NOMO-1 treated with DMSO at 0.1 percent for 48 hours (cell line): ENCODE results near the gene RPS5.
"Not testable (repeated sequence)": the region's sequence is repeated elsewhere in the genome, so short reads cannot be mapped to it uniquely, and the experiment has no call there.

Source experiments
- DNase-seq: peaks from one replicate; lab custom pipeline; 2025; ENCODE audit not compliant: unreplicated experiment; lab: John Stamatoyannopoulos, UW

Gene RPS5

GRCh38 chr19:58386576-58387337 is at the start of gene RPS5:
Gene RPS5, plus strand, starts transcription at chr19:58387269. Its CDS starts 869 bp downstream, at chr19:58388138.
- peak; percentile 98 for DNase-seq

- no peak for DNase-seq
These were observed 48.7 kb upstream of the RPS5 start for GRCh38 chr19:58338336-58338735.

DNA sequence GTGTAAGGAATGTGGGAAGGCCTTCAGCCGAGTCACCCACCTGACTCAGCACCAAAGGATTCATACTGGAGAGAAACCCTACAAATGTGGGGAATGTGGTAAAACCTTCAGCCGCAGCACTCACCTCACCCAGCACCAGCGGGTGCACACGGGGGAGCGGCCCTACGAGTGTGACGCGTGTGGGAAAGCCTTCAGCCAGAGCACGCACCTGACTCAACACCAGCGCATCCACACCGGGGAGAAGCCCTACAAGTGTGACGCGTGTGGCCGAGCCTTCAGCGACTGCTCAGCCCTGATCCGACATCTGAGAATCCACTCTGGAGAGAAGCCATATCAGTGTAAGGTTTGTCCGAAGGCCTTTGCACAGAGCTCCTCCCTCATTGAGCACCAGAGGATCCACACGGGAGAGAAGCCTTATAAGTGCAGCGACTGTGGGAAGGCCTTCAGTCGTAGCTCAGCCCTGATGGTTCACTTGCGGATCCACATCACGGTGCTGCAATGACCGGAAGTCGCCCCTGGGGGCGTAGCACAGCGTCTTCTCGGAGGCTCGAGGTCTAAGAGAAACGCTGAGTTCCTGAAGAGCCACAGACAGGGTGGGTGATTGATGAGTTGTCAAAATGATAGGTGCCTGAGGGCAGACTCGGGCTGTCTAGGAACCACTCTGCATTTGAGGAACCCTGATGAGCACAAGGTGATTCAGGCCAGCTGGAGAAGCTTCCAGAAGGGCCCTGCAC is 48.1 kb upstream of the RPS5 start:
- DNase-seq = no peak

- no peak for DNase-seq
These were observed 41.5 kb upstream of the RPS5 start for GRCh38 chr19:58345558-58345957.

DNA sequence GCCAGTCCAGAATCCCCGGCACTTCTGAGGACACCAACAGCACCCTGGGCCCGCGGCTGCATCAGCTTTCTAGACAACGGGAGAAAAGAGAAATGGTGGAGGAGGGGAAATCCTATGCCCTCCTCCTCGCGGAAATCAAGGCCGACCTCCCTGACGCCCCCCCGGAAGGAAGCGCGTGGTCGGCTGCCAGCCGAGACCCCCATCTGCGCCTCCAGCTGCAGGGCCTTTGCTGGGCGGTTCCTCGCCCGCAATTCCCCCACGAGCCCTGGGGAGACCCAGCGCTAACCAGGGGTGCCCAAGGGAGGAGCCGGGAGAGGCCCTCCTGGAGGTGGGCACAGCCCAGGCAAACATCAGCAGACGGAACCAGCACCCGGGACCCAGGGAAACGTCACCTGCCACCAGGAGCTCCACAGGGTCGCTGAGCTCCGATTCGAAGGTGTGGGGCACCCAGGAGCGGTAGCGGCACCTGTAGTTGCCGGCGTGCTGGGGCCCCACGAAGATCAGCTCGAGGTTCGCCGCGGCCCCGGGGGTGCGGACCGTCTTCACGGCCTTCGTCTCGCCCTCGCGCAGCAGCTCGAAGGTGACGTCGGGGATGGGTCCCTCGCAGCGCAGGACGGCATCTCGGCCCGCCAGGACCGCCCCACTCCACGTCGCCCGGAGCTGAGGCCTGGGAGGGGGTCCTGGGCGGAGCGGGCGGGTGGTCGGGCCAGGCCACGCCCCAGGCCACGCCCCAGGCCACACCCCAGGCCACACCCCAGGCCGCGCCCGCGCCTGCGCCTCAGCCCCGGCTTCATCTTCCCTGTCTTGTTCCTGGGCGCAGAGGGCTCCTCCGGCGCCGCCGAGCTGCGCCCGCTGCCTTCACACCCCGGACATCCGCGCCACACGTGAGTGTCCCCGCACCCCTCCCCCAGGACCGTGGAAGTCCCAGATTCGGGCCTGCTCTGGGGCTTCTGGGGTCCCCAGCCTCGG is 39.8 kb upstream of the RPS5 start:
- peak; percentile 83 for DNase-seq

DNA sequence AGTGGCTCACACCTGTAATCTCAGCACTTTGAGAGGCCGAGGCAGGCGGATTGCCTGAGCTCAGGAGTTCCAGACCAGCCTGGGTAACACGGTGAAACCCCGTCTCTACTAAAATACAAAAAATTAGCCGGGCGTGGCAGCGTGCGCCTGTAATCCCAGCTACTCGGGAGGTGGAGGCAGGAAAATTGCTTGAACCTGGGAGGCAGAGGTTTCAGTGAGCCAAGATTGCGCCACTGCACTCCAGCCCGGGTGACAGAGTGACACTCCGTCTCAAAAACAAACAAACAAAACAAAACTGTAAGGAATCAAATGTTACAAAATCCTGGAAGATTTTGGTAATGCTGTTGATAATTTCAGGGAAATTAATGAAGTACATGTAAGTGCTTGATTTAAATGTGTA is 39.0 kb upstream of the RPS5 start:
- DNase-seq = not testable (repeated sequence)

GRCh38 chr19:58349590-58349989 is 37.5 kb upstream of the RPS5 start:
- no peak for DNase-seq

- DNase-seq = no peak
These were observed 36.8 kb upstream of the RPS5 start for GRCh38 chr19:58350001-58350861.

DNA sequence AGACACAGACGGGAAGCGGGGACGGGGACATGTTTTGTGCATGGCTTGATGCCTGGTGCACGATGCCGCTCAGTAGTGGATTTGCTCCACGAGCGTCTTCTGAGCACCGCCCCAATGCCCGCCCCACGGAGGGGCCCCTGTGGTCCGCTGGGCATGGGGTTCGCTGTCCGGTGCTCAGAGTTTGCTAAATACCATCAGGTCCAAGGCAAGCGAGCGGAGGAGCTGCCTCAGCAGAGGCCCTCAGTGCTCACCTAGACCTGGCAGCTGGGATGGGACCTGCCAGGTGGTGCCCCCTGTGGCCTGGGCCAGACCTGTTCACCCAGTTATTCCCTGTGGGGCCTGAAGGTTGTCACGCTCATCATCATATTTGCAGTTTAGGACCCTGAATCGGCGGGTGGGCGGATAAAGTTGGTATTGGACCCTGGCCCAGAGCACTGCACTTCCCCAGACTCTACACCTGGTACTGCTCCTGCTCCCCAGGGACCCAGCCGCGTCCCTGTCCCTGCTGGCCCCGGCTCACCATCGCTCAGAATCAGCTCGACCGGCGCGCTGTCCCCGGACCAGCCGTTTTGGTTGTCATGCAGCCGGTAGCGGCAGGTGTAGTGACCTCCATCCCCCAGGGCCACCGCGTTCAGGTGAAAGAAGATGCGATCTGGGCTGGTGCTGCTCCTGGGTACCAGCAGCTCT is 36.1 kb upstream of the RPS5 start:
- no peak for DNase-seq

- no peak for DNase-seq
These were observed 35.6 kb upstream of the RPS5 start for GRCh38 chr19:58351558-58351878.

- no peak for DNase-seq
These were observed 34.9 kb upstream of the RPS5 start for GRCh38 chr19:58351990-58352755.

- no peak for DNase-seq
These were observed 34.1 kb upstream of the RPS5 start, which contains the start of gene A1BG for GRCh38 chr19:58352760-58353671. Gene A1BG, minus strand, starts transcription at chr19:58353492. Its CDS starts 55 bp downstream, at chr19:58353437.

DNA sequence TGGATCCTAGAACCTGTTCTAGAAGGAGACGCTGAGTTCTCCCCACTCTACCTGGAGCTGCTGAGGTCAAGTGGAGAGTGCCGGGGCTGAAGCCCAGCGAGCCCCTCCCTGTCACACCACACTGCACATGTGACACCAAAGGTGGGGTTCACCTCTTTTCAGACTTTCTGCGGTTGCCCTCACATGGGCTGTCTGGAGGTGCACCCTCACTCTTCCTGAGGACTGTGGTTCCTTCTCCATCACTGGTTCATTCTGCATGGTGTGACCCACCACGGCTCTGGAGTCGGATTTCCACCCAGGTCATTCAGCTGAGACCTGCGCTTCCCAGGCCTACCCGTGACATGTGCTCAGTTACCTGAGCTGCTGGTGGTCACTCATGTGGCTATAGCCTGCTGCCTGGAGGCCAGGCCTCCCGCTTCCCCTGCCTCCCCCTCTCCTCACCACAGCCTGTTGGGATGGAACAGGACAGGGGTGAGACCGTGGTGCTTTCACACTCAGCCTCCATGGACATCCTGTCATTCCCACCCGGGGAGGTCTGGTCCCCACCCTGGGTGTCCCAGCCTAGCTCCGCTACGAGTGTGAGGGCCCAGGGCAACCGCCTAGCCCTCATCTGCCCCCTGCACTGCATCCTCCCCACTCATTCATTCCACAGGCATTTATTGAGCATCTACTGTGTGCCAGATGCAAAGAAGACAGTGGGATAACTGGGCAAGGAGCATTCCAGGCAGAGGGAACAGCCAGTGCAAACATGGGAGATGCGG is 33.2 kb upstream of the RPS5 start:
- DNase-seq = no peak

DNA sequence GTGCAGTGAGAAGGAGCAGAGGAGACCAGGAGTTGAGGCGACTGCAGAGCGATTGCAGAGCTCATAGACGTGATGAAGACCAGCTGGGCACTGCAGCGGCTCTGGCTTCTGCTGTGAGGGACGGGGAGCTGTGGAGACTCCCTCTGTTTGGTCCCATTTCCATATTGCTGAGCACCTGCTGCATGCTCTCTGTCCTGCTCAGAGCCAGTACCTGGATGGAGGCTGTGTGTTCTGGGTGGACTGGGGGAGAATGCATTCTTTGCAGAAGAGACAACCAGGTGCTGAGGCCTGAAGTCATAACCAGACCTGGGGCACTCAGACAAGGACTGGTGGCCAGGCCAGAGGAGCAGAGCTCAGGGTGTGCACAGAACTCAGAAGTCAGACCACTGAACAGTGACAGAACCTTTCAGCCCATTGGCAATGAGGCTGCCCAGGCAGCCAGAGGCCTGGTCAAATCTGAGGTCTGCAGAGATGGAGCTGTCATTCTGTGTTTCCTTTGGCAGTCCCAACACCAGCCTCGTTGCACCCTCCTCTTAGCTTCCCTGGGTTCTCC is 32.5 kb upstream of the RPS5 start:
- DNase-seq = no peak

DNA sequence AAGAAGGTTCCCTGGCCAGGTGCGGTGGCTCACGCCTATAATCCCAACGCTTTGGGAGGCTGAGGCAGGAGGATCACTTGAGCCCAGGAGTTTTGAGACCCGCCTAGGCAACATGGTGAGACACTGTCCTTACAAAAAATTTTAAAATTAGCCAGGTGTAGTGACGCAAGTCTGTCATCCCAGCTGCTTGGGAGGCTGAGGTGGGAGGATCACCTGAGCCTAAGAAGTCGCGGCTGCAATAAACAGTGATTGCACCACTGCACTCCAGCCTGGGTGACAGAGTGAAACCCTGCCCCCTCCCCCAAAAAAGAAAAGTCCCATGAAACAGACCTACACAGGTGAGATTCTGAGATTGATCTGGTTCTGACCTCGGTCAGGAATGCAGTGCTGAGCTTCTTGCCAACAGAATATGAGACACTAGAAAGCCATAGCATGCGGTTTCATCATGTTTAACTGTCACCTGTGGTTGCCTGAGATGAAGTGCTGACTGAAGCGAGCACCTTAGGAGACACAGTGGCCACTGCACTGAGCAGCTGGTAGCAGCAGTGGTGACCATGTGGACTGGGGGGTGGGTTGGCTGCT is 31.8 kb upstream of the RPS5 start:
- no peak for DNase-seq

DNA sequence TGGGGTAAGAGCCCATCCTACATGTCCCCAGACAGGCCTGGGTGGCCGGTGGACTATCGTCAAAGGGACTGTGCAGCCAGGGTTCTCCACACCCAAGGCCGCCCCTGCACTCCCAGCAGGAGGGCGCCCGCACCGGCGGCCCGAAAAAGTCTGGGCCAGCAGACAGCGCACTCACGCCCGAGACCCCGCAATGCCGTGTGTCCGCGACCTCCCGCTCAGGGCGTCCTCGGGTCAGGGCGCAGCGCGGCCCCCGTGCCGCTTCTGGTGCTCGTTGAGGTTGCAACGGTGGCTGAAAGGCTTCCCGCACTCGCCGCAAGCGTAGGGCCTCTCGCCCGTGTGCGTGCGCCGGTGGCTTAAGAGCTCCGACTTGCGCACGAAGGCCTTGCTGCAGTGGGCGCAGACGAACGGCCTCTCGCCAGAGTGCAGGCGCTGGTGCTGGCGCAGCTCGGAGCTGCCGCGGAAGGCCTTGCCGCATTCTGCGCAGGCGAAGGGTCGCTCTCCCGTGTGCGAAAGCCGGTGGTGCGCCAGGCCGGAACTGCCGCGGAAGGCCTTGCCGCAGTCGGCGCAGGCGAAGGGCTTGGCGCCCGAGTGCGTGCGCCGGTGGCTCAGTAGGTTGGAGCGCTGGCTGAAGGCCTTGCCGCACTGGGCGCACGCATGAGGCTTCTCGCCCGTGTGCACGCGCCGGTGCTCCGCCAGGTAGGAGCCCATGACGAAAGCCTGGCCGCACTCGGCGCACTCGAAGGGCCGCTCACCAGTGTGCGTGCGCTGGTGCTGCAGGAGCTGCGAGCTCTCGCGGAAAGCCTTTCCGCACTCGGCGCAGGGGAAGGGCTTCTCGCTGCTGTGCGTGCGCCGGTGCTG is 30.9 kb upstream of the RPS5 start:
- DNase-seq = no peak
